Ecto neural progenitor cell (in vitro differentiated cells): ENCODE measurements around the gene SLC66A3.
A peak's percentile ranks its signal among the peaks of the same experiment; 100 is the strongest.
"Not testable (repeated sequence)": the region's sequence is repeated elsewhere in the genome, so short reads cannot be mapped to it uniquely, and the experiment has no call there.

ENCODE experiments used
- DNase-seq: peaks from one replicate; pipeline ENCODE4 v3.0.0-alpha.2; 2018; ENCODE audit warnings: low spot score

SLC66A3 gene

DNA sequence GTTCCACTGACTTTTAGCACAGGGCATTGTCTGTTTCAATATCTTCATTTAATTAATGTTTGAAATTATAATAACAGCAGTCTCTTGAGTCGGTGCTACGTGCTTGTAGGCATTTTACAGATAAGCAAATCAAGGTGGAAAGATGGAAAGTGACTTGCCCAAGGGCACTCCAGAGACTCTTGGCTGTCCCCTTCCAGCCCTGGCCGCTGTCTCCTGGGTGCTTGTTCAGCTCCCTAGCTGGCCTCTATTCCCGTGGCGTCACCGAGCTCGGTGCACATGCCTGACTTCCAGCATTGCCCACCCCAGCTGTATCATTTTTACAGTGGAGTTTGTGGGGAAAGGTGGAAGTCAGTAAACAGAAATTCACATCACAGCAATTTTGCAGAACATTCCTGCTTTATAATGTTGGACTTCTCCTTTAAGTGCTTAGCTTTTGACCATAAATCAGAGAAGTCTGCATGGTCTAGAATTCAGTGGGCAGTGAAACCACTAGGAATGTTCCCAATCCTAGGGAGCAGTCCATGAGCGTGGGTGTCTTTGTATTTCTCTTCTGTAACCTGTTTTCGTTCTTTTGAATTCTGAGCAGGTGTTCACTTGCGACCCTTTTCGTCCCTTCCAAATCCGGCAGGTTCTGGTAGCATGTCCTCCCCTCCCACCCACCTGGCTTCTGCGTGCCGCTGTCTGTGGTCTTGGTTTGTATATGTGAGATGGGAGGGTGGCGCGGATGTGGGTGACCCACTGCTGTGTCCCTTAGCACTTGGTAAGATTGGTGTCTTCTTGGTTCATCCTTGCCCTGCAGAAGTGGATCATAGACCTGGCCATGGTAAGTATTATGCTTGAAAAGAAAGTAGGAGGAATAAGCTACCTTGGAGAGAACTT lies 8.4 kb downstream of the SLC66A3 start:
- peak; percentile 37 for DNase-seq

DNA sequence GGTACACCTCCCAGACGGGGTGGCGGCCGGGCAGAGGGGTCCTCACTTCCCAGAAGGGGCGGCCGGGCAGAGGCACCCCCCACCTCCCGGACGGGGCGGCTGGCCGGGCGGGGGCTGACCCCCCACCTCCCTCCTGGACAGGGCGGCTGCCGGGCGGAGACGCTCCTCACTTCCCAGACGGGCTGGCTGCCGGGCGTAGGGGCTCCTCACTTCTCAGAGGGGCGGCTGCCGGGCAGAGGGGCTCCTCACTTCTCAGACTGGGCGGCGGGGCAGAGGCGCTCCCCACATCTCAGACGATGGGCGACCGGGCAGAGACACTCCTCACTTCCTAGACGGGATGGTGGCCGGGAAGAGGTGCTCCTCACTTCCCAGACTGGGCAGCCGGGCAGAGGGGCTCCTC lies 9.8 kb downstream of the SLC66A3 start:
- not testable (repeated sequence) for DNase-seq

DNA sequence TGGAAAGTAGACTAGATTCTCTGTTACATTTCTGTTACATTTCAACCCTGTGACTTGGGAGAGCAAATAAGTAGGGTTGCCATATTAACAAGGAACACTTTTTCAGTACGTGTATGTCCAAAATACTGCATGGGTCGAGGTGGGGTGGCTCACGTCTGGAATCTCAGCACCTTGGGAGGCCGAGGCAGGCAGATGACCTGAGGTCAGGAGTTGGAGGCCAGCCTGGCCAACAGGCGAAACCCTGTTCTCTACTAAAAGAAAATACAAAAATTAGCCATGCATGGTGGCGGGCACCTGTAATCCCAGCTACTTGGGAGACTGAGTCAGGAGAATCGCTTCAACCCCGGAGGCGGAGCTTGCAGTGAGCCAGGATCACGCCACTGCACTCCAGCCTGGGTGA lies 11.2 kb downstream of the SLC66A3 start:
- DNase-seq = no peak

DNA sequence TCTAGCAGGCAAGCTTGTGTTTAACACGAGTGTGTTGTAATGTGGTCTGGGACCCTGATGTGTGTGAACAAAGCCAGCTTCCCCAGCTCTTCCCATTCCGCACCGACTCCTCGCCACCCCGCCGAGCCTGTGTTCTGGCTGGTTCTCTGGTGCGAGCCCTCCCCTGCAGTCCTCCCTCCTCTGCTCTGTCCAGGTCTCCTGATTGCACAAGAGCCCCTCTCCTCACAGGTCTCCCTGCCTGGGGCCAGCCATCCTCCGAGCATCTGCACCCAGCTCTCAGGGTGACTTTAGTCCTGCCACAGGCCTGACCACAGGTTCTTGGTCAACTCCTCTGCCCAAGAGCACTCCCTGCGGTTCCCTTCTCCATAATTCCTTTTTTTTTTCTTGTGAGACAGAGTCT lies 13.2 kb downstream of the SLC66A3 start:
- DNase-seq = no peak

DNA sequence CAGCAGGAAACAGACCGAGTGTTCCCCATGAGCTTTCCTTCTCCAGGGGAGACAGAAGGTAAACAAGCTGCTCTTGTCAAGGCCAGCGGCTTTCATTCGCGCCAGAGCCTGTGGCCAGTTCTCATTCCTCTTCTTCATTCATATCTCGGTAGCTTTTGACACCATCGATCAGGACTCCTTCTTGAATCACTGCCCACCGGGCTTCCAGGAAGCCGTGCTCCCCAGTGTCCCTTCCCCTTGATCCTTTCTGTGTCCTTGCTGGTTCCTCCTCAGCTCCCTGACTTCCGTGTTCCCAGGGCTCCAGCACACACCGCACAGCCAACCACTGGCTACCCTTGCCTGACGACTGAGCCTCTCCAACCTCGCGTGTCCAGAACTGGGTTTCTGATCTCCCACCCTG lies 14.1 kb downstream of the SLC66A3 start:
- DNase-seq = no peak

DNA sequence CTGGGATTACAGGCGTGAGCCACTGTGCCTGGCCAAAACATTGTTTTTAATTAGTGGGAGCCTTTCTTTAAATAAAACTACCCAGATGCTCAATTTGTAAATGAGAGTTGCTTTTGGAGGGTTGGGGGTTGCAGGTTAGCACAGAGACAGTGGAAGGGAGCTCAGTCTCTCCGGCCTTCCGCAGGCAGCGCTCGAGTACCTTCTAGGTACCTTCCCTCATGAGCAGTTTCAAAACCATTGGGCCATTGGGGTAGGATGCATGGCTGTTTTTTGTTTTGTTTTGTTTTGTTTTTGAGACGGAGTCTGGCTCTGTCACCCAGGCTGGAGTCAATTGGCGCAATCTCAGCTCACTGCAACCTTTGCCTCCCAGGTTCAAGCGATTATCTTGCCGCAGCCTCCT lies 19.0 kb downstream of the SLC66A3 start:
- DNase-seq = no peak

DNA sequence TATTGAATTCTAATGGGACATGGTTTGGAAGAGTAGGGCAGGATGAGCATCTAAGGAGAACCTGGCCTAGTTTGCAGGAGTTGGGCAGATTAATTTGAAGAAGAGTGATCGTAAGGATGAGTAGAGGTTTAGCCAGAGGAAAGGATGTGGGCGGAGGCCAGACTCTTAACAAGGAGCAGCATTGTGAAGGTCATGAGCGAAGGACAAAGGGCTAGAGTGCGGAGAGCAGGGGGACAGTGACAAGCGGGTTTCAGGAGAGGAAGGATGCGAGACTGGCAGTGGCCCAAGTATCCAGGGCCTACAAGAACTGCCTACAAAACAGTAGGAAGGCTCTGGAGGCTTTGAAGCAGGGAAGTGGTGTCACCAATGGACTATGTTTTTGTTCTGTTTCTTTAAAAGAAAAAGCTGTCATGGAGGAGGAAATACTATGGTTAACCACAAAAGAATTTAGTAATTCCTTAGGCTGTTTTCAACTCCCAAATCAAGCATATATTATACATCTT lies 20.1 kb downstream of the SLC66A3 start:
- DNase-seq = no peak

DNA sequence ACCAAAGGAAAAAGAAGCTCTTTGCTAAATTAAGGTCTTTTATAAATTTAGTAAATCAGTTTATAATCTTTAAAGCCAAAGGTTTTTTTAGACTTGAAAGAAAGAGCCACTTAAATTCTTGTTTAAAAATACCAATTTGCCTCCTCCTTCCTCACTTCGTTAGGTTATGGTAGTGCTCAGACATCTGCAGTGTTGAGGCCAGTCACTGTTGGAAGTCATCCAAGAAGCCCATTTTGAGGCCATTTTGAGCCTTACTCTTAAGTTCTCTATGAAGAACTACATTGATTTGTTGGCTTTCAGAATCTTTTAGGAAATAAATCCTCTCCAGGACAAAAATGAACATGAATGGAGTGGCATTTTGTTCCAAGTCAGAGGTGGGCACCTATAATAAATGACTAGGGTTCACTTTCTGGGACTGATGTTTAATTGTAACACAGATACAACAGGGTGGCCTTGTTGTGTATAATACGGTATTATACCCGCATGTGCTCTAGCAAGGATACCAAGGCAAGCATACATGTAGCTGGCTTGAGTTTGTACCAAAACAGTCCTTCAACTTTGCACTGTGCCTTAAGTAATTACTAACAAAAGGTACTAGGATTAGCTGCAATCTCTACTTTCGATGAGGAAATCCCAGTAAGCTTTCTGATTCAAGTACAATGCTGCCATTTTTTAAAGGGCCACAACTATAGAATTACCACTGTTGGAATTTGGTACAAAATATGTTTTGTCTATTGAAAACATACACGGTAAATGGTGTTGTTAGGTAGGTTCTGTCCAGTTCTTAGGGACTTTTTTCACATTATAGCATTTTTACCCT lies 22.8 kb downstream of the SLC66A3 start:
- no peak for DNase-seq

DNA sequence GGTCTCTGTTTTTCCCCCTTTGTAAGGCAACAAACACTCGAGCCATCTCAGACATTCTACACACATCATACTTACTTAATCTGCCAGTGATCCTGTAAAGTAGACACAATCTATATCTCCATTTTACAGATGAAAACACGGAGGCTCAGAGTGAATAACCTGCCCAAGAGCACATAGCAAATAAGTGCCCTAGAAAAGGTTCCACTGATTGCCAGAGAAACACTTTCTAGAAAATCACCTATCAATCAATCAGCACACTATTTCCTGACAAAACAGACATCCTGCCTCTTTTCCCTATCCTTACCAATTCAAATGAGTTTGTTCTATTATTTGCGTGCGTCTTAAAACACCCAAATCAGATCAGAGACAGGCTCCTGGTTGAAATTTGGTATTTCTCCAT lies 23.9 kb downstream of the SLC66A3 start:
- DNase-seq = no peak

DNA sequence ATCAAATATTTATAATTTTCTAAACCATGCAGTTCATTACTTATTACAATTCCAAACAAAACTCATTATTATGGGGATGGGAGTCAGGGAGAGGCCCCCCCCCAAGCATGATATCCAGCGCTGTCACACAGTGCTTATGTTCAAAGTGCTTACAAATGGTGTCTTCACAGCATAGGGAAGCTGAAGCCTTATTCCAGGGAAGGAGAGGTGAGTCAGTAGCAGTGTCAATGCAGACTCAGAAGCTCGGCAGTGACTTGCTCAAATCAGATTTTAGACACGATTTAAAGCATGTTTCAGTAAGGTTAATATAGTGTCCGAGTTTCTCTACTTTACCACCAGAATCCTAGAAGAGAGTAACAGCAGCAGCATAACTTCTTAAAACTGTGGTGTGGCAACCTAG lies 24.6 kb downstream of the SLC66A3 start:
- DNase-seq = no peak

DNA sequence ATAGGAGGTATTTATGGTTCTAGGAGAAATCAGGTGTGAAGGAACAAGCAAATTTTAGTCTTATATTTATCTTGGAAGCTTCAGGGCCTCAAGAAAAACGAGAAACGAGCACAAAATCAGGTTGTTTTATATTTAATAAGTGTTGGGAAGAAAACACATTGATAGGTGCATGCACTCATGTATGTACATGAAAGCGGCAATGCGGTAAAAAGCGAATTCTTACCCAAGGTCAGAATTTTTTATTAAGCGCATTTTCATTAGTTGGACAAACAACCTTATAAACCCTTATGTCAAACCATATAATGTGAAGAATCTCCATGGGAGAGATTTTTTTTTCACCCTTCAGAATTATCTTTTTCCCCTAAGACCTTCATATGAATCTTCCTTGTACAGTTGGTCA lies 25.4 kb downstream of the SLC66A3 start:
- DNase-seq = no peak

DNA sequence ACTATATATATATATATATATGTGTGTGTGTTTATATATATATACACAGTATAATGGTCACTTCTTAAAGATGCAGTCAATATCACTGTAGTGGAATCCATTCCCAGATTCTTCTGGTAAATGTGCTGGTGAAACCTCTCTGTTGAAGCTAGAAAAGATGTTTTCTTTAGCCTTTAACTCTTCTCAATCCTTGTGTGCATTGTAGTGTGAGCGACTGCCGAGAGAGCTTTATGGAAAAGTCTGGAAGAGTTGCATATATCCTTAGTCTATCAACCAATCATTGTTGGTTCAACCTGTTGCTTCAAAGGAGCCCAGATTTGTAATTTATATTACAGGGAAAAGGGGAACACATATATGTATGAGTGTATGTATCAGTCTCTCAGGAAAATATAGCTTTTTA lies 27.7 kb downstream of the SLC66A3 start:
- DNase-seq = no peak

DNA sequence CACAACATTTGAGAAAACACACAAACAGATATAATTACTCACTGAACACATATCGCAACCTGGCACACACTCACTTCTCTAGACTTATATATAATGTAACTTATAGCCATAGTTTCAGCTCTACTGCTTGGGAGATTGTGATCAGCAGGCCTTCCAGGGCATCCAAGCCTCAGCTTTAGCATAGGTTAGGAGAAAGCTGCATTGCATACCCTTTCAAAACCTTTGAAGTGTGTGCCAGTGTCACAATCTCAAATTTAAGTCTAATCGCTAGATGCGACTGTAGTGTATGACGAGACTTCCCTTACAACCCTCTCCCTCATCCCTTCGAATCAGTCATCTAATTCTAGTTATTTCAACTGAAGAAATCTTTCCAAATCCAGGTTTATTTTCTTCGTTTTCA lies 30.9 kb downstream of the SLC66A3 start:
- no peak for DNase-seq

DNA sequence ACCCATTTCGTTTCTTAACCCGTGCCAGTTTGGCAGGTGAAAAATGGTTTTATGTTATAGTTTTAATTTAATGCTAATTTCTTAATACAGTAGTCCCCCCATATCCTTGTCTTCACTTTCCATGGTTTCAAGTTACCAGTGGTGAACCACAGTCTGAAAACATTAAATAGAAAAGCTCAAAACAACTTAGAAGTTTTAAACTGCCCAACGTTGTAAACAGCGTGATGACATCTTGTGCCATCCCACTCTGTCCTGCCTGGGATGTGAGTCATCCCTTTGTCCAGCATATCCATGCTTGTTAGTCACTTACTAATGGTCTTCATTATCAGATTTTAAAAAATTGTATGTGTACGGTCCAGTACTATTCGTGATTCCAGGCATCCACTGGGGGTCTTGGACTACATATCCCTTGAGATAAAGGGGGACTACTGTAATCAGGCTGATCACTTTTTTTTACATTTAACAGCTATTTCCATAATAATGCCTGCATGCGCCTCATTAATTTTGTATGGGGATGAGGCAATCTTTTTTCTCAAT lies 31.9 kb downstream of the SLC66A3 start:
- DNase-seq = no peak

DNA sequence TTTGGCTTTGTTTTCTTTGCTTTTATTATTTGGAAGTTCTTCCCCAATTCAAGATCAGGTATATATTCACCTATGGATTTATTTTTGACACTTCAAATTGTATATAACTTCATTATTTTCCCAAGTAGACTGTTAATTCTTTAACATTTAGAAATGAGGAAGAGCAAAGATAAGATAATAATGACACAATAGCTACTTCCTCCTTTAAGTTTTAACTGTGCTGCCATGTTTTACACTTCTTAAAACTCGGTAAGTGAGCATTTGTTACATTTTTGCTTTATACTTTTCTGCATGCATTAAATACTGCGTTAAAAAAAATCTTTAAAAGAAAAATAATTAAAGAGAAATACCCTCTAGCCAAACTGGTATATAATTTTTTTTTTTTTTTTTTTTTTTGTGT lies 32.5 kb downstream of the SLC66A3 start:
- no peak for DNase-seq

DNA sequence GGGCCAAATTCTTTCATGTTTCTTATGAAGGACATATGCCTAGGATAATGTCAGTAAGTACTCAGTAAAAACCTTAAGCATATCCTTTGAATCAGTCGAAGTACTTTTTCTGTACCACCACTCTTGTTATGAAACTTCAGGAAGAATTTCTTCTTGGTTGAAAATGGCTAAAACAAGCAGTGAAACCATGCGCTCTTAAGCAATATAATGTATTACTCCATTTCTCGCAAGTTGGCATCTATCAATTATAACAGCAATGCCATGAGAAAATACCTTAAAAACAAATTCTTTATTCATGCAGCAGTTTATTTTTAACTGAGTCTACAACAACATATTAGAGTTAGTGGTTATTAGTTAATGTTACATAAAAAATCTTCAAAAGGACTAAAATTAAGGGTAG lies 41.0 kb downstream of the SLC66A3 start:
- DNase-seq = no peak

DNA sequence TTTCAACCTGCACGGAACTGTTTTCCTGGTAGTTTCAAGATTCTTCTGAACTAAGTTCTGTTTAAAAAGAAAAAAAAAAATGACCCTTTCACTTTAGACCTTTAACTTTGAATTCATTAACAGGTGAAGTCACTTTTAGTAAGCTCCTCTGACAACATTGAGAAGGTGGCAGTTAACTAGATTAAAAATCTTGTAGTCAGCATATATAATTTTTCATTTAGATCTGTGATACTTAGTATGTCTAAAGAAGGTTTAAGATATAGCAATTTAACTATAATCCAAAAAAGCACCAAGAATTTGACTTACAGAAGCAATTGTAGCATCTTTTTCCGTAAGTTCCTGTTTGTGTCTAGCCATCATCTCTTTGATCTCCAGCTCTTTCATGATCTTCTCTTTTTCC lies 45.4 kb downstream of the SLC66A3 start:
- no peak for DNase-seq

DNA sequence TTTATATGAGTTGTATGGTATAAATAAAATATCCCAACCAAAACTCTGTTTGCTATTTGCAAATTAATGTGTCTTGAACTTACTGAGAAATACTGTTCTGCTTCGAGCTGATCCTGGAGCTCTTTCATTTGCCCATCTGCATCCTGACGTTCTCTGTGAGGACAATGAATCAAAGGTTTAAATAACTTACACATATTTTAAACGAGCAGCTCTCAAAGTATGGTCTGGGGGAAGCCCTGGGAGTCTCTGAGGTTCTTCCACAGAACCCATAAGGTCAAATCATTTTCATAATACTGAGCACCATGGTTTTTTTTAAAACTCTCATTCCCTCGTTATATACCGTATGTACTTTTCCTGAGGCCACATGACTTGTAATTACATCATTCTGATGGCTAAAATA lies 46.7 kb downstream of the SLC66A3 start:
- DNase-seq = no peak

DNA sequence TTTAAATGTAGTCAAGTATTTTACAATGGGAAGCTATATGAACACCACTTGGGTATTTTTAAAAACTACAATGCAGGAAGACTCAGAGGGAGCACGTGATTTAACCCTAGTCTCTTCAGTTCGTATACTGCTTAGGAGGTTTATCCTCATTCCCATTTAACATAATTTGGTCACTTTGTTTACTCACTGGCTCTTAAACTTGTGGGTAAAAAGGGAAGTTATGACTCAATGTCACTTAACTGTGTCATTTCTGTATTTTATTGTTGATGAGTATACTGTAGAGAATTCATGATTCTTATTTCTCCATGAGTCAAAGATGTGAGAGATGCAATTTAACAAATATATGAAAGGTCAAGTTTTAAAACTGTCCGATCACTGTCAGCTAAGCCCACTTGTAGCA lies 48.2 kb downstream of the SLC66A3 start:
- DNase-seq = no peak

DNA sequence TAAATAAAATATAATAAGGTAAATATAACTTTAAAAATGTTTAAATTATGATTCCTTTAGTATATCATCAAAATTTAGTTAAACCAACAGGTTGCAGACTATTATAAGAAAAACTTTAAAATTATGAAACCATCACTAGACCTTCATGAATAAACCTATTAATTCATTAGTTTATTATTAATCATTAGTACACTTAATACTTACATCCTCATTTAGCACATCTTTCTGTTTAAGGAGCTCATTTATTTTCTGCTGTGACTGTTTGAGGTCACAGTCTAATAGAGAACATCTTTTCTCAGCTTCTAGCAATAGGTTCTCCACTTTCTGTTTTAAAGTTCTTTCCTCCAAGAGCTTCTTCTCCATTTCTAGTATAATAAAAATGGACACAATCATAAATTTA lies 52.8 kb downstream of the SLC66A3 start:
- DNase-seq = no peak

DNA sequence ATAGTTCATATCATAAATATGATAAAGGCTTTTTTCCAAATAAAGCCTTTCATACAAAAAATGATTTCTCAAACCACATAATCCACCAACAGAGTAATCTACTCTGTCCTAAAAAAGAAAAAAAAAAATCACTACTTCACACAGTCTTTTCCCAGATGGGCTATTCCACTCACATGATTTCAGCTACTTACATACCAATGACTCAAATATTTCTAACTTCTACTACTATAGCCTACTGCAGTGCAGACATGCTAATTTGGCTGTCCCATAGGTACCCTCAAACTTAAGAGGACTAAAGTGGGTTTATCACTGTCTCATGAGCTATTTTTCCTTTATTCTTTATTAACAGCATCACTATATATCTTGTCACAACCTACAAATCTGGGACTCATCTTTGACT lies 57.4 kb downstream of the SLC66A3 start:
- DNase-seq = no peak

DNA sequence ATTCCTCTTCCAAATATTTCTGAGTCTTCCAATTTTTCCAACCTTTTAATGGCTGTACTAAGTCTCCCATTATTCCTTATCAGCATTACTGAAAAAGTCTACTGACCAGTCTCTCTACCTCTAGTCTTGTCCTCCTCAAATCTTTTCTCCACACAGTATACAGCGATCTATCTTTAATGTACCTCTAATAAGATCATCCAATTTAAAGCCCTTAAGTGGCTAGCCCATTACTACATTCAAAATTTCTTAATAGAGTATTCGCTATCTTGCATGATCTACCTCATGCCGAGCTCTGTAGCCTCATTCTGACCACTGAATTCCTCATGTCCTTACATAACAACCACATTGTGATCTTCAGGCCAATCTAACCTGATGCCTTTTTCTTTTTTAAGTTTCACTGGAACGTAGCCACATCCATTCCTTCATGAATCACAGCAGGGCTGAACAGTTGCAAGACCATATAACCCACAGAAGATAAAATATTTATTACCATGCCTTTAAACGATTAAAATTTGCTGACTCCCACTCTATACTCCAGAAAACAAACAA lies 57.9 kb downstream of the SLC66A3 start:
- no peak for DNase-seq

DNA sequence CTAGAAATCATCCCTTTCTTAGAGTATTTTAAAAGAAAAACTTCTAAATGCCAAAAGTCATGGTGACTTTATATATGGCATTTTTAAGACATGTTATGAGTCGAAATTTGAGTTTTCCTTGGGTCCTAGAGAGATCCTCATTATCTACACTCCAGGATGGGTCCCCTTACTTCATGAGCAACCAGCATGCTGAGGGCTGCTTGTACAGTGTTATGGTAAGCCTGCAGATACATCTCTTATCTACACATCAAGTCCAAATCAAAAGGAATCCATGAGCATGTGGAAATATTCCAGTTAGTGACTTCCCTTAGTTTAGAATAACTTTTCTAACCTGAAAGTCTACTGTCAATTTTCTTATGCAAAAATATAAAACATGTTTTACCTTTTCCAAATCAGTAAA lies 58.7 kb downstream of the SLC66A3 start:
- DNase-seq = no peak
